Neural progenitor cell (in vitro differentiated cells): ENCODE measurements around the gene CAMKK2. TPM values are rescaled to one million over a fixed set of nuclear protein-coding genes. Genes with fewer than 3 reads are reported as not detected.

Experiments used
- DNase-seq: peaks from one replicate; pipeline ENCODE4 v3.0.0-alpha.2; 2016; ENCODE audit warnings: low spot score
- H2AFZ ChIP-seq: fragments of 200-600 bp; sonication (generic); replicated peaks from 2 replicates; pipeline ENCODE4 v1.6.1; 2016; ENCODE audit warnings: antibody characterized with exemption
- H3F3A ChIP-seq: fragments of 200-600 bp; sonication (generic); 2 replicates; pipeline ENCODE4 v1.6.1; 2016; ENCODE audit warnings: antibody characterized with exemption, low read depth
- H3K27ac ChIP-seq: fragments of 200-600 bp; sonication (generic); 2 replicates; pipeline ENCODE4 v1.5.1; 2016; ENCODE audit warnings: mild to moderate bottlenecking
- H3K27me3 ChIP-seq: fragments of 200-600 bp; sonication (generic); 2 replicates; pipeline ENCODE4 v1.6.1; 2016; ENCODE audit warnings: mild to moderate bottlenecking, moderate library complexity
- H3K36me3 ChIP-seq: fragments of 200-600 bp; sonication (generic); 2 replicates; pipeline ENCODE4 v1.5.1; 2016
- H3K4me1 ChIP-seq: fragments of 200-600 bp; sonication (generic); 2 replicates; pipeline ENCODE4 v1.6.1; 2016; ENCODE audit warnings: mixed run types
- H3K4me2 ChIP-seq: fragments of 200-600 bp; sonication (generic); 2 replicates; pipeline ENCODE4 v1.6.1; 2016
- H3K4me3 ChIP-seq: fragments of 200-600 bp; sonication (generic); 2 replicates; pipeline ENCODE4 v1.5.1; 2016
- H3K79me2 ChIP-seq: fragments of 200-600 bp; sonication (generic); 2 replicates; pipeline ENCODE4 v1.6.1; 2016; ENCODE audit warnings: low read depth
- H3K9ac ChIP-seq: fragments of 200-600 bp; sonication (generic); 2 replicates; pipeline ENCODE4 v1.6.1; 2016
- H3K9me3 ChIP-seq: fragments of 200-600 bp; sonication (generic); 2 replicates; pipeline ENCODE4 v1.5.1; 2016; ENCODE audit warnings: low read depth
- H4K20me1 ChIP-seq: fragments of 200-600 bp; sonication (generic); 2 replicates; pipeline ENCODE4 v1.6.1; 2016; ENCODE audit warnings: low read depth
- H3K27ac Mint-ChIP-seq: 3 replicates; pipeline ENCODE4 v1.8.0; 2021; ENCODE audit warnings: mixed read lengths
- H3K27me3 Mint-ChIP-seq: 2 replicates; pipeline ENCODE4 v1.8.0; 2022; ENCODE audit warnings: low read depth, mild to moderate bottlenecking, inconsistent platforms, moderate library complexity, mixed read lengths; ENCODE audit not compliant: insufficient read depth
- H3K36me3 Mint-ChIP-seq: 3 replicates; pipeline ENCODE4 v1.8.0; 2021; ENCODE audit warnings: mixed read lengths
- H3K4me1 Mint-ChIP-seq: 3 replicates; pipeline ENCODE4 v1.8.0; 2021; ENCODE audit warnings: mixed read lengths
- H3K4me3 Mint-ChIP-seq: 3 replicates; pipeline ENCODE4 v1.8.0; 2021; ENCODE audit warnings: mild to moderate bottlenecking, moderate library complexity, mixed read lengths
- H3K9me3 Mint-ChIP-seq: 3 replicates; pipeline ENCODE4 v1.8.0; 2020; ENCODE audit warnings: mixed read lengths
- CTCF ChIP-seq: fragments of 200-600 bp; sonication (generic); IDR thresholded peaks from 2 replicates; pipeline ENCODE4 v1.5.1; 2017; ENCODE audit warnings: antibody characterized with exemption, mild to moderate bottlenecking
- EZH2 ChIP-seq: fragments of 200-600 bp; sonication (generic); IDR thresholded peaks from 2 replicates; pipeline ENCODE4 v1.6.1; 2017; ENCODE audit warnings: antibody characterized with exemption, mild to moderate bottlenecking, moderate library complexity
- EZH2phosphoT487 ChIP-seq: fragments of 200-600 bp; sonication (generic); IDR thresholded peaks from 2 replicates; pipeline ENCODE4 v1.6.1; 2017; ENCODE audit warnings: antibody characterized with exemption
- total RNA-seq: library from RNA; depleted of rRNA; stranded (reverse); fragments of >200 nt; gene quantifications from 2 replicates; pipeline ENCODE4 v1.2.3, GENCODE V29; 2015; ENCODE audit warnings: low replicate concordance

The CAMKK2 gene
- total RNA-seq, 1 donor from 2014 or later, result 21.0 TPM

- peaks cover 8% of the 10 kb centered on the region for H3F3A ChIP-seq
- Mint-ChIP-seq H3K4me3 (no peak overlapping the region), H3K4me1 (no peaks in the 10 kb centered on the region), H3K27ac (no peak overlapping the region), H3K9me3 (no peaks in the 10 kb centered on the region), H3K27me3 (no peaks in the 10 kb centered on the region), H3K36me3 (peaks cover 13% of the 10 kb centered on the region)
- no peaks in the 10 kb centered on the region for H3K79me2 ChIP-seq
- H3K4me2 ChIP-seq, result no peak overlapping the region
- no peak overlapping the region for H3K9ac ChIP-seq
- TF ChIP-seq EZH2phosphoT487 (no peak), EZH2 (no peak), CTCF (no peak)
- no peaks in the 10 kb centered on the region for H3K4me1 ChIP-seq
- peaks cover 9% of the 10 kb centered on the region for H3K36me3 ChIP-seq
- H3K27me3 ChIP-seq, result no peaks in the 10 kb centered on the region
- no peak for DNase-seq
- no peak overlapping the region for H3K4me3 ChIP-seq
- no peak overlapping the region for H2AFZ ChIP-seq
- H3K27ac ChIP-seq, result no peak overlapping the region
- no peaks in the 10 kb centered on the region for H4K20me1 ChIP-seq
- no peaks in the 10 kb centered on the region for H3K9me3 ChIP-seq
Measured at GRCh38 chr12:121331248-121331647, 34.7 kb upstream of the CAMKK2 start.

- H3K36me3 ChIP-seq, result peaks cover 9% of the 10 kb centered on the region
- Mint-ChIP-seq H3K4me3 (no peak overlapping the region), H3K9me3 (no peaks in the 10 kb centered on the region), H3K4me1 (no peaks in the 10 kb centered on the region), H3K27me3 (no peaks in the 10 kb centered on the region), H3K36me3 (peaks cover 14% of the 10 kb centered on the region), H3K27ac (no peak overlapping the region)
- H4K20me1 ChIP-seq, result no peaks in the 10 kb centered on the region
- H3K27me3 ChIP-seq, result no peaks in the 10 kb centered on the region
- H3K9me3 ChIP-seq, result no peaks in the 10 kb centered on the region
- peaks cover 4% of the 10 kb centered on the region for H3F3A ChIP-seq
- DNase-seq, result no peak
- H3K79me2 ChIP-seq, result no peaks in the 10 kb centered on the region
- no peak overlapping the region for H2AFZ ChIP-seq
- no peak for TF ChIP-seq EZH2
- no peak for TF ChIP-seq CTCF
- no peak for TF ChIP-seq EZH2phosphoT487
- no peak overlapping the region for H3K4me3 ChIP-seq
- H3K4me1 ChIP-seq, result no peaks in the 10 kb centered on the region
- no peak overlapping the region for H3K4me2 ChIP-seq
- no peak overlapping the region for H3K27ac ChIP-seq
- no peak overlapping the region for H3K9ac ChIP-seq
Measured at GRCh38 chr12:121330692-121331091, 34.2 kb upstream of the CAMKK2 start.

- no peak overlapping the region for H3K4me3 Mint-ChIP-seq
- no peak for DNase-seq
- Histone ChIP-seq H3K27ac (no peak overlapping the region), H2AFZ (no peak overlapping the region), H3K4me1 (no peaks in the 10 kb centered on the region), H3K36me3 (peaks cover 9% of the 10 kb centered on the region), H3K79me2 (no peaks in the 10 kb centered on the region), H3K9me3 (no peaks in the 10 kb centered on the region), H3K27me3 (no peaks in the 10 kb centered on the region), H3K4me3 (no peak overlapping the region), H3F3A (peaks cover 4% of the 10 kb centered on the region), H4K20me1 (no peaks in the 10 kb centered on the region), H3K9ac (no peak overlapping the region), H3K4me2 (no peak overlapping the region)
- H3K4me1 Mint-ChIP-seq, result no peaks in the 10 kb centered on the region
- H3K27me3 Mint-ChIP-seq, result no peaks in the 10 kb centered on the region
- no peaks in the 10 kb centered on the region for H3K9me3 Mint-ChIP-seq
- TF ChIP-seq EZH2, result no peak
- no peak for TF ChIP-seq EZH2phosphoT487
- TF ChIP-seq CTCF, result no peak
- H3K27ac Mint-ChIP-seq, result no peak overlapping the region
- peaks cover 12% of the 10 kb centered on the region for H3K36me3 Mint-ChIP-seq
Measured at GRCh38 chr12:121330195-121330594, 33.7 kb upstream of the CAMKK2 start.

GRCh38 chr12:121328620-121329019, 32.1 kb upstream of the CAMKK2 start:
- Mint-ChIP-seq H3K4me1 (no peaks in the 10 kb centered on the region), H3K36me3 (peaks cover 15% of the 10 kb centered on the region), H3K4me3 (no peak overlapping the region), H3K27me3 (no peaks in the 10 kb centered on the region), H3K9me3 (no peaks in the 10 kb centered on the region), H3K27ac (no peak overlapping the region)
- no peak for DNase-seq
- peaks cover 9% of the 10 kb centered on the region for H3K36me3 ChIP-seq
- no peaks in the 10 kb centered on the region for H3K27me3 ChIP-seq
- H3F3A ChIP-seq, result no peaks in the 10 kb centered on the region
- no peaks in the 10 kb centered on the region for H3K79me2 ChIP-seq
- H3K4me2 ChIP-seq, result no peak overlapping the region
- TF ChIP-seq EZH2 (no peak), CTCF (no peak), EZH2phosphoT487 (no peak)
- no peak overlapping the region for H2AFZ ChIP-seq
- H3K9me3 ChIP-seq, result no peaks in the 10 kb centered on the region
- no peak overlapping the region for H3K4me3 ChIP-seq
- H3K9ac ChIP-seq, result no peak overlapping the region
- no peaks in the 10 kb centered on the region for H3K4me1 ChIP-seq
- no peak overlapping the region for H3K27ac ChIP-seq
- no peaks in the 10 kb centered on the region for H4K20me1 ChIP-seq
